HCT116 (cell line): Measurements from ENCODE around the gene SSR2. TPM values are rescaled to one million over a fixed set of nuclear protein-coding genes. Genes with fewer than 3 reads are reported as not detected.

Experiments
- ATAC-seq: fragments of 200-7000 bp; cut with Tn5 transposase; 2 replicates; pipeline ENCODE4 v1.9.1; 2020; ENCODE audit warnings: mild to moderate bottlenecking, moderate library complexity
- BruUV-seq: library from RNA; stranded (reverse); fragments of 400-500 nt; replicated peaks from 2 replicates; lab custom pipeline; 2021; lab: Mats Ljungman, UMichigan
- CTCF ChIA-PET: fragments of 300-600 bp; sonication (Branson Sonifier 250); formaldehyde crosslinking; loops from one replicate; lab custom pipeline; 2021; ENCODE audit warnings: antibody characterized with exemption; lab: Charles Lee
- POLR2A ChIA-PET: fragments of 300-600, 350-600 bp; sonication (Branson Sonifier 250); formaldehyde crosslinking; loops from one replicate; lab custom pipeline; 2021; ENCODE audit warnings: antibody characterized with exemption; lab: Charles Lee
- RAD21 ChIA-PET, 2 experiments: fragments of 300-600 bp; sonication (Branson Sonifier 250); formaldehyde crosslinking; loops; one replicate each; lab custom pipeline; 2023; ENCODE audit warnings: low total read pairs in 2 of 2; ENCODE audit not compliant: uncharacterized antibody in 2 of 2, unreplicated experiment in 2 of 2, low non-redundant PET in 1 of 2; lab: Charles Lee
- DNase-seq: peaks from one replicate; pipeline ENCODE4 v3.0.0-alpha.2; 2010; ENCODE audit warnings: low read depth, low spot score
- H2AFZ ChIP-seq: fragments of 200-600 bp; shearing (Covaris generic), sonication (generic); 2 replicates; pipeline ENCODE4 v1.6.1; 2017; ENCODE audit warnings: low read depth, mixed run types, mixed read lengths, antibody characterized with exemption, low read length; ENCODE audit not compliant: poor library complexity, severe bottlenecking
- H3K27ac ChIP-seq: 2 replicates; pipeline ENCODE4 v1.5.1; 2012; ENCODE audit warnings: low read depth, low read length
- H3K27me3 ChIP-seq: fragments of 200-600 bp; sonication (generic); 2 replicates; pipeline ENCODE4 v1.6.1; 2016; ENCODE audit warnings: mixed run types, low read length, mixed read lengths; ENCODE audit not compliant: insufficient read depth
- H3K36me3 ChIP-seq, 2 experiments: fragments of 200-500 bp in 1 of 2; fragments of 200-600 bp in 1 of 2; sonication (Bioruptor generic) in 1 of 2; sonication (generic) in 1 of 2; 2 replicates each; pipeline versions ENCODE4 v1.5.1 to v1.6.1; 2014 to 2016; ENCODE audit warnings: low read length in 2 of 2, inconsistent platforms in 1 of 2, mixed read lengths in 1 of 2, mixed run types in 1 of 2; ENCODE audit not compliant: insufficient read depth in 2 of 2, control insufficient read depth in 1 of 2
- H3K4me1 ChIP-seq, 2 experiments: fragments of 200-600 bp in 1 of 2; sonication (generic) in 1 of 2; 2 replicates each; pipeline versions ENCODE4 v1.5.1 to v1.6.1; 2012 to 2017; ENCODE audit warnings: low read length in 2 of 2, inconsistent platforms in 1 of 2, mild to moderate bottlenecking in 1 of 2, mixed read lengths in 1 of 2, mixed run types in 1 of 2, moderate library complexity in 1 of 2; ENCODE audit not compliant: insufficient read depth in 2 of 2, control insufficient read depth in 1 of 2
- H3K4me2 ChIP-seq: fragments of 200-600 bp; sonication (generic); 2 replicates; pipeline ENCODE4 v1.6.1; 2017; ENCODE audit warnings: mixed run types, low read length, mixed read lengths
- H3K4me3 ChIP-seq, 2 experiments: fragments of 200-600 bp in 1 of 2; sonication (generic) in 1 of 2; replicated peaks in 1 of 2; 2 replicates each; pipeline ENCODE4 v1.5.1; 2011 to 2016; ENCODE audit warnings: low read length in 2 of 2, control low read depth in 1 of 2, low read depth in 1 of 2, mild to moderate bottlenecking in 1 of 2, mixed read lengths in 1 of 2, mixed run types in 1 of 2
- H3K79me2 ChIP-seq: fragments of 200-600 bp; sonication (generic); 2 replicates; pipeline ENCODE4 v1.6.1; 2017; ENCODE audit warnings: mild to moderate bottlenecking, mixed run types, low read length, moderate library complexity, mixed read lengths; ENCODE audit not compliant: insufficient read depth
- H3K9ac ChIP-seq: fragments of 200-600 bp; sonication (generic); 2 replicates; pipeline ENCODE4 v1.6.1; 2016; ENCODE audit warnings: low read length, mixed read lengths
- H3K9me2 ChIP-seq: fragments of 200-600 bp; sonication (generic), shearing (Covaris generic); 2 replicates; pipeline ENCODE4 v1.6.1; 2017; ENCODE audit warnings: mixed run types, mild to moderate bottlenecking, moderate library complexity; ENCODE audit not compliant: insufficient read depth
- H3K9me3 ChIP-seq, 2 experiments: fragments of 200-500 bp in 1 of 2; fragments of 200-600 bp in 1 of 2; sonication (Bioruptor generic) in 1 of 2; sonication (generic) in 1 of 2; 2 replicates each; pipeline ENCODE4 v1.6.1; 2014 to 2017; ENCODE audit warnings: low read length in 2 of 2, mixed read lengths in 2 of 2, inconsistent platforms in 1 of 2, low read depth in 1 of 2, mild to moderate bottlenecking in 1 of 2, mixed run types in 1 of 2, moderate library complexity in 1 of 2; ENCODE audit not compliant: control insufficient read depth in 1 of 2, insufficient read depth in 1 of 2
- H4K20me1 ChIP-seq: fragments of 200-600 bp; sonication (generic), shearing (Covaris generic); 2 replicates; pipeline ENCODE4 v1.6.1; 2017; ENCODE audit warnings: mixed run types, mild to moderate bottlenecking, moderate library complexity; ENCODE audit not compliant: insufficient read depth
- CEBPB ChIP-seq: IDR thresholded peaks from 2 replicates; pipeline ENCODE4 v1.6.1; 2012; ENCODE audit warnings: low read depth
- CTCF ChIP-seq, 3 experiments: fragments of 200-600 bp in 1 of 3; sonication (generic) in 1 of 3; IDR thresholded peaks in 2 of 3; conservative IDR thresholded peaks in 1 of 3; 2 replicates each; pipeline ENCODE4 v1.5.1; 2012 to 2017; ENCODE audit warnings: low read depth in 2 of 3, low read length in 2 of 3, antibody characterized with exemption in 1 of 3, borderline replicate concordance in 1 of 3, control low read depth in 1 of 3, mild to moderate bottlenecking in 1 of 3, mixed read lengths in 1 of 3, mixed run types in 1 of 3, moderate library complexity in 1 of 3; ENCODE audit not compliant: insufficient read depth in 1 of 3
- EGR1 ChIP-seq: IDR thresholded peaks from 2 replicates; pipeline ENCODE4 v1.6.1; 2012; ENCODE audit warnings: low read depth
- ELF1 ChIP-seq: IDR thresholded peaks from 2 replicates; pipeline ENCODE4 v1.6.1; 2012; ENCODE audit warnings: low read depth, borderline replicate concordance
- EZH2 ChIP-seq: fragments of 200-600 bp; sonication (generic); IDR thresholded peaks from 2 replicates; pipeline ENCODE4 v1.6.1; 2017; ENCODE audit warnings: antibody characterized with exemption, mixed run types
- EZH2phosphoT487 ChIP-seq: fragments of 200-600 bp; IDR thresholded peaks from 2 replicates; pipeline ENCODE4 v1.6.1; 2018; ENCODE audit warnings: antibody characterized with exemption, borderline replicate concordance
- FOSL1 ChIP-seq: IDR thresholded peaks from 2 replicates; pipeline ENCODE4 v1.6.1; 2012; ENCODE audit warnings: low read depth
- JUND ChIP-seq: IDR thresholded peaks from 2 replicates; pipeline ENCODE4 v1.6.1; 2012
- POLR2A ChIP-seq: IDR thresholded peaks from 2 replicates; pipeline ENCODE4 v1.7.0; 2011; ENCODE audit warnings: borderline replicate concordance; ENCODE audit not compliant: insufficient read depth, insufficient read length; ENCODE audit errors: extremely low read depth
- POLR2AphosphoS5 ChIP-seq: IDR thresholded peaks from 2 replicates; pipeline ENCODE4 v1.6.1; 2011; ENCODE audit warnings: mild to moderate bottlenecking, low read depth, low read length, moderate library complexity
- RAD21 ChIP-seq: IDR thresholded peaks from 2 replicates; pipeline ENCODE4 v1.6.1; 2012; ENCODE audit warnings: low read depth, mild to moderate bottlenecking
- REST ChIP-seq: IDR thresholded peaks from 2 replicates; pipeline ENCODE4 v1.6.1; 2012; ENCODE audit warnings: low read depth
- SIN3A ChIP-seq: IDR thresholded peaks from 2 replicates; pipeline ENCODE4 v1.6.1; 2012; ENCODE audit warnings: low read depth
- SP1 ChIP-seq: IDR thresholded peaks from 2 replicates; pipeline ENCODE4 v1.6.1; 2012; ENCODE audit warnings: low read depth
- SRF ChIP-seq: IDR thresholded peaks from 2 replicates; pipeline ENCODE4 v1.6.1; 2012; ENCODE audit warnings: low read depth
- TCF7L2 ChIP-seq: IDR thresholded peaks from 2 replicates; pipeline ENCODE4 v1.7.0; 2011; ENCODE audit warnings: borderline replicate concordance, inconsistent platforms; ENCODE audit not compliant: insufficient read depth, insufficient read length; ENCODE audit errors: extremely low read depth
- ZNF274 ChIP-seq: fragments of 200-500 bp; sonication (Bioruptor generic); IDR thresholded peaks from 2 replicates; pipeline ENCODE4 v1.6.1; 2014; ENCODE audit warnings: mild to moderate bottlenecking, low read depth, low read length, inconsistent platforms
- intact Hi-C: fragments of 100-400 bp; cut with micrococcal nuclease; formaldehyde crosslinking; loops from 2 replicates; pipeline ENCODE4 v1.10.0; 2022
- total RNA-seq: library from RNA; stranded (reverse); gene quantifications from one replicate; pipeline ENCODE4 v1.2.1, GENCODE V29; 2021; ENCODE audit not compliant: unreplicated experiment
- TF ChIP-seq, protein P1 (sequence below): IDR thresholded peaks from 2 replicates; pipeline ENCODE4 v1.6.1; 2012
- TF ChIP-seq, protein P2 (sequence below): IDR thresholded peaks from 2 replicates; pipeline ENCODE4 v1.6.1; 2012

The SSR2 gene
- total RNA-seq, 1 experiment from 2014 or later, result 153 TPM

GRCh38 chr1:156069490-156070455 is 49.0 kb upstream of the SSR2 start:
- Histone ChIP-seq H3K4me3 (no peak overlapping the region), H3K9me2 (no peaks in the 10 kb centered on the region), H3K4me2 (no peak overlapping the region), H3K79me2 (peaks cover 26% of the 10 kb centered on the region; the same call in 1 of the 2 replicates), H4K20me1 (no peaks in the 10 kb centered on the region), H2AFZ (no peak overlapping the region), H3K9ac (no peak overlapping the region), H3K27me3 (no peaks in the 10 kb centered on the region), H3K4me1 (peaks cover 0 to 6% of the 10 kb centered on the region in 2 experiments; a peak in 1 of 4 replicates), H3K27ac (no peak overlapping the region), H3K9me3 (no peaks in the 10 kb centered on the region)
- DNase-seq (no peak), ATAC-seq (no peak)
- ChIA-PET CTCF (no interaction called here), RAD21 (no interaction called here)
- no TSS peak for BruUV-seq
- no peak for TF ChIP-seq TCF7L2
- TF ChIP-seq, protein P1, sequence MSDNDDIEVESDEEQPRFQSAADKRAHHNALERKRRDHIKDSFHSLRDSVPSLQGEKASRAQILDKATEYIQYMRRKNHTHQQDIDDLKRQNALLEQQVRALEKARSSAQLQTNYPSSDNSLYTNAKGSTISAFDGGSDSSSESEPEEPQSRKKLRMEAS, result no peak
- no peak for TF ChIP-seq REST
- no peak for TF ChIP-seq FOSL1
- TF ChIP-seq CTCF (IDR thresholded peaks at IDR 0.05 in 2 of 3, conservative IDR thresholded peaks at IDR 0.05 in 1 of 3; ENCODE audit: borderline replicate concordance in 1 of 3, insufficient read depth in 1 of 3, low read depth in 2 of 3, low read length in 2 of 3), result no peak
- no peak for TF ChIP-seq EZH2phosphoT487
- no peak for TF ChIP-seq ZNF274
- no peak for TF ChIP-seq EGR1
- no peak for TF ChIP-seq RAD21
- no peak for TF ChIP-seq EZH2
- TF ChIP-seq ELF1, result no peak
- no peak for TF ChIP-seq SIN3A
- TF ChIP-seq SRF, result no peak
- TF ChIP-seq, protein P2, sequence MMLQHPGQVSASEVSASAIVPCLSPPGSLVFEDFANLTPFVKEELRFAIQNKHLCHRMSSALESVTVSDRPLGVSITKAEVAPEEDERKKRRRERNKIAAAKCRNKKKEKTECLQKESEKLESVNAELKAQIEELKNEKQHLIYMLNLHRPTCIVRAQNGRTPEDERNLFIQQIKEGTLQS, result no peak
- TF ChIP-seq POLR2A, result no peak
- TF ChIP-seq POLR2AphosphoS5, result no peak
- no peak for TF ChIP-seq SP1
- no peak for TF ChIP-seq CEBPB
- TF ChIP-seq JUND, result no peak
- TF ChIP-seq, all 23 proteins: peak for 0
- intact Hi-C loops, result loop anchor here (10.0 kb wide), 1 partner anchor 65 kb away; no protein-coding TSS in a partner anchor
- POLR2A ChIA-PET, result no interaction called here
- peaks cover 21 to 31% of the 10 kb centered on the region in 2 experiments for H3K36me3 ChIP-seq
